ENCODE data around the gene DDRGK1.
"Not testable (repeated sequence)": the region's sequence is repeated elsewhere in the genome, so short reads cannot be mapped to it uniquely, and the experiment has no call there.

Gene DDRGK1

GRCh38 chr20:3163099-3164042 is 41.1 kb downstream of the DDRGK1 start:
- DNase-seq, result no peak

GRCh38 chr20:3162080-3162611 is 42.3 kb downstream of the DDRGK1 start:
- DNase-seq, result no peak

GRCh38 chr20:3161316-3162079 is 43.0 kb downstream of the DDRGK1 start:
- DNase-seq, result no peak

DNA sequence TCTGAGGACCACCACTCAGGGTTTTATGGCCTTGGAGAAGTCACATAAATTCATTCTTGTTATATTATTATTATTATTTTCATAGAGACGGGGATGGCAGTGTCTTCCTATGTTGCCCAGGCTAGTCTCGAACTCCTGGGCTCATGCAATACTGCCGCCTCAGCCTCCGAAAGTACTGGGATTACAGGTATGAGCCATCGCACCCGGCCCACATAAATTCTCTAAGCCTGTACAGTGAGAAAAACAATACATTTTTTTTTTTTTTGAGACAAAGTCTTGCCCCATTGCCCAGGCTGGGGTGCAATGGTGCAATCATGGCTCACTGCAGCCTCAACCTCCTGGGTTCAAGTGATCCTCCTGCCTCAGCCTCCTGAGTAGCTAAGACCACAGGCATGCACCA is 44.1 kb downstream of the DDRGK1 start:
- DNase-seq, result no peak

- no peak for DNase-seq
Observed at GRCh38 chr20:3158968-3159431, 45.5 kb downstream of the DDRGK1 start.

GRCh38 chr20:3157817-3158216 is 46.7 kb downstream of the DDRGK1 start:
- DNase-seq, result no peak

- DNase-seq, result no peak
Observed at GRCh38 chr20:3156811-3157619, 47.5 kb downstream of the DDRGK1 start.

GRCh38 chr20:3152057-3152644 is 52.3 kb downstream of the DDRGK1 start:
- not testable (repeated sequence) for DNase-seq

DNA sequence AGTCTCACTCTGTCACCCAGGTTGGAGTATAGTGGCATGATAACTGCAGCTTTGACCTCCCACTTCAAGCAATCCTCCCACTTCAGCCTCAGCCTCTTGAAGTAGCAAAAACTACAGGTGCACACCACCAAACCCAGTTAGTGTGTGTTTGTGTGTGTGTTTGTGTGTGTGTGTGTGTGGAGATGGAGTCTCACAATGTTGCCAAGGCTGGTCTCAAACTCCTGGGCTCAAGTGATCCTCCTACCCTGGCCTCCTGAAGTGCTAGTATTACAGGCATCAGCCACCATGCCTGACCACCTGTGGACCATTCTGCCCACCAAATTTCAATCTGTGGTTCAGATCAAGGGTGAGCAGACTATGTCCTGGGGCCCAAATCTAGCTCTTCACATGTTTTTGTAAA is 53.6 kb downstream of the DDRGK1 start:
- no peak for DNase-seq

DNA sequence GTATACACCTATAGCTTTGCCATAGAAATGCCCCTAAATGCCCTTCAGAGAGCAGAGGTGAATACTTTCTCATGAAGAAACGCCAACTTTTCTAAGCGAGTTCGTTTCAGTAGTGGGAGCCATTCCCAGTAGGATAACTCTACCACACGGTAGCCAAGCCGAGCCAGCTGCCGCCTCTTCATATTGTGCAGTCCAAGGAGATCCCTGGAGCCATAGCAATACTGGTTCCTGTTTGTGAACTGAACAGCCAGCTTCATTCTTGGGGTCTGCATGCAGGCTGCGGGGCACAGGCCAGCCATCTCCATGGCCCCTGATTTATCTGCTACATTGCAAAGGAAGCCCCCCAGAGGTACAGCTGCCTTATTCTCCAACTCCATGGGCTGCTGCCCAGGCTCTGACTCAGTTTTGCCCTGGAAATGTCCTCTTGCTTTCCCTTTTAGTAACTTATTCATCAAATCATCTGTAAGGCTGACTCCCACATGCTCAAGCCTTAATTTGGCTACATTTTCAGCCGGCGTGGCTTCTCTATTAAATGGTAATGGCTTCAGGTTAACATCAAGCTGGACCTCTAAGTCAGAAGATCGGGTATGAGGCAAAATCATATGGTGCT is 57.6 kb downstream of the DDRGK1 start:
- no peak for DNase-seq

DNA sequence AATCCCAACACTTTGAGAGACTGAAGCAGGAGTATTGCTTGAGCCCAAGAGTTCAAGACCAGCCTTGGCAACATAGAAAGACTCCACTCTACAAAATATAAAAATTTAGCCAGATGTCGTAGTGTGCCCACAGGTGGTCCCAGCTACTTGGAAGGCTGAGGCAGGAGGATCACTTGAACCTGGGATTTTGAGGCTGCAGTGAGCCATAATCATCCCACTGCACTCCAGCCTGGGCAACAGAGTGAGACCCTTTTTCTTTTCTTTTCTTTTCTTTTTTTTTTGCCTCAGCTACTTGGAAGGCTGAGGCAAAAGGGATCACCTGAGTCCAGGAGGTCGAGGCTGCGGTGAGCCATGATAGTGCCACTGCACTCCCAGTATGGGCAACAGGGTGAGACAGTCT is 62.7 kb downstream of the DDRGK1 start:
- no peak for DNase-seq
